Body of pancreas (tissue), 4 donors: ENCODE data around the gene EIF4H. TPM values are rescaled to one million over a fixed set of nuclear protein-coding genes. Genes with fewer than 3 reads are reported as not detected.
A peak's percentile ranks its signal among the peaks of the same experiment; 100 is the strongest.

Source experiments
- ATAC-seq: fragments of 150-250 bp; one replicate; pipeline ENCODE4 v1.9.1; 2016
- DNase-seq, 4 donors: peaks; one replicate each; pipeline ENCODE4 v3.0.0-alpha.2; 2019
- H3K27ac ChIP-seq, 4 donors: fragments of 200-600 bp; sonication (generic); 1 replicate in 3 of 4; 2 replicates in 1 of 4; pipeline versions ENCODE4 v1.5.1 to v1.6.1; 2016 to 2019; ENCODE audit warnings: mild to moderate bottlenecking in 1 of 4, mixed read lengths in 1 of 4, moderate library complexity in 1 of 4
- H3K27me3 ChIP-seq, 2 donors: fragments of 200-600 bp; sonication (generic); one replicate each; pipeline ENCODE4 v1.6.0; 2016; ENCODE audit warnings: mild to moderate bottlenecking in 1 of 2
- H3K36me3 ChIP-seq, 2 donors: fragments of 200-600 bp; sonication (generic); replicated peaks in 1 of 2; 2 replicates each; pipeline ENCODE4 v1.5.1; 2016; ENCODE audit warnings: low read depth in 2 of 2; ENCODE audit not compliant: insufficient read depth in 1 of 2
- H3K4me1 ChIP-seq: fragments of 200-600 bp; sonication (generic); one replicate; pipeline ENCODE4 v1.6.0; 2016
- H3K4me3 ChIP-seq, 2 donors: fragments of 200-600 bp; sonication (generic); 1 replicate in 1 of 2; 2 replicates in 1 of 2; pipeline ENCODE4 v1.5.1; 2016 to 2019
- H3K9me3 ChIP-seq, 3 donors: fragments of 200-600 bp; sonication (generic); 1 replicate in 2 of 3; 2 replicates in 1 of 3; pipeline ENCODE4 v1.5.1; 2016
- POLR2A ChIP-seq, 3 donors: fragments of 450-650 bp; IDR thresholded peaks; one replicate each; pipeline ENCODE4 v1.6.1; 2016; ENCODE audit warnings: antibody characterized with exemption in 3 of 3, mild to moderate bottlenecking in 2 of 3
- WGBS, 2 donors: methylation state at CpG; one replicate each; pipeline ENCODE4 v1.1.5; 2017; 5-methylcytosine and 5-hydroxymethylcytosine counted together
- intact Hi-C: fragments of 100-400 bp; cut with DNase I; formaldehyde crosslinking; loops from one replicate; pipeline ENCODE4 v1.15.1; 2023
- total RNA-seq, 2 donors: library from RNA; depleted of rRNA; stranded (reverse); fragments of >200 nt; gene quantifications; one replicate each; pipeline ENCODE4 v1.1.0, GENCODE V29; 2016
- TF ChIP-seq, protein P1 (sequence below), 7 experiments: fragments of 450-650 bp in 4 of 7; fragments of 200-600 bp in 3 of 7; sonication (generic) in 3 of 7; IDR thresholded peaks; one replicate each; pipeline ENCODE4 v1.5.1; 2016 to 2019; ENCODE audit warnings: antibody characterized with exemption in 7 of 7

Gene EIF4H
- 100 to 1,000 TPM; 107 to 163 TPM for total RNA-seq

DNA sequence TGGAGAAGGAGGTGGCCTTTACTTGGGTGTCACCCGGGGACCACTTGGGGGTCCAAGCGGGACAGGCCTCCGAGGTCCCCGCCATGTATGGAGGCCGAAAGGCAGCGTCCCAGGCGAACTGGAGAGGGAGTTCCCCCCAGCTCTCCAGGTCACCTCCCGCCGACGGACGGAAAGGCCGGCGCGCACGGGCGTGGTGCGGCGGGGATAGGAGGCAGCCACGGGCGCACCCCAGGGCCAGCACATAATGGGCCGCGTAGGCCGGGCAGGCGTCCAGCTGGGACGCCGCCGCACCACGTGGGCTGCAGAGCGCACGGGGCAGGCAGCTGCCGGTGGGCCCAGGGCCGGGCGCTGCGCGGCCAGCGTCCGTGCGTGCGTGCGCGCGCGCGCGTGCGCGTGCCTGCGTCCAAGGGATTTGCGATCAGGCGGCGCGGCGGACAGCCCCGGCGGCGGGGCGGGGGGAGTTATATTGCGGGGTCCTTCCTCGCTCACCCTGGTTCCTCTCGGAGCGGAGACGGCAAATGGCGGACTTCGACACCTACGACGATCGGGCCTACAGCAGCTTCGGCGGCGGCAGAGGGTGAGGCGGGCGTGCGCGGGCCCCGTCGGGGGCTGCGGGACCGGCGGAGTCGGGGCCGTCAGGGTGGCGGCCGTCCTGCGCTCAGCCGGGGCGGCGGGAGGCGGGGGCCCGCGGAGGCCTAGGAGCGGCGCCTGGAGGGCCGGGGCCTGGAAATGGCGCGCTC, at the start of gene EIF4H:
Gene EIF4H (plus strand): TSS at position 491 of the 740 bp plus-strand sequence. CDS start 28 bp downstream, at position 519.
- Histone ChIP-seq H3K4me1 (peaks cover 56% of the 10 kb centered on the region), H3K4me3 (peak within 1 kb of the TSS; percentile 86 to 95), H3K27ac (peak within 1 kb of the TSS; percentile 86 to 98 (median 96)), H3K27me3 (no peaks in the 10 kb centered on the region), H3K9me3 (no peaks in the 10 kb centered on the region), H3K36me3 (no peaks in the 10 kb centered on the region)
- WGBS, 2 donors, result 0% methylated on average over 86 of the region's 95 CpGs; no CpG with 5 or more reads in 1 of the 2 donors
- TF ChIP-seq, protein P1, sequence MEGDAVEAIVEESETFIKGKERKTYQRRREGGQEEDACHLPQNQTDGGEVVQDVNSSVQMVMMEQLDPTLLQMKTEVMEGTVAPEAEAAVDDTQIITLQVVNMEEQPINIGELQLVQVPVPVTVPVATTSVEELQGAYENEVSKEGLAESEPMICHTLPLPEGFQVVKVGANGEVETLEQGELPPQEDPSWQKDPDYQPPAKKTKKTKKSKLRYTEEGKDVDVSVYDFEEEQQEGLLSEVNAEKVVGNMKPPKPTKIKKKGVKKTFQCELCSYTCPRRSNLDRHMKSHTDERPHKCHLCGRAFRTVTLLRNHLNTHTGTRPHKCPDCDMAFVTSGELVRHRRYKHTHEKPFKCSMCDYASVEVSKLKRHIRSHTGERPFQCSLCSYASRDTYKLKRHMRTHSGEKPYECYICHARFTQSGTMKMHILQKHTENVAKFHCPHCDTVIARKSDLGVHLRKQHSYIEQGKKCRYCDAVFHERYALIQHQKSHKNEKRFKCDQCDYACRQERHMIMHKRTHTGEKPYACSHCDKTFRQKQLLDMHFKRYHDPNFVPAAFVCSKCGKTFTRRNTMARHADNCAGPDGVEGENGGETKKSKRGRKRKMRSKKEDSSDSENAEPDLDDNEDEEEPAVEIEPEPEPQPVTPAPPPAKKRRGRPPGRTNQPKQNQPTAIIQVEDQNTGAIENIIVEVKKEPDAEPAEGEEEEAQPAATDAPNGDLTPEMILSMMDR (IDR thresholded peaks at IDR 0.05), result no peak
- peak; percentile 83 to 89 (median 87) for TF ChIP-seq POLR2A (IDR thresholded peaks at IDR 0.05)
- peak; percentile 98 for DNase-seq
- intact Hi-C loops, result no loop called here
- ATAC-seq, result peak; percentile 93

DNA sequence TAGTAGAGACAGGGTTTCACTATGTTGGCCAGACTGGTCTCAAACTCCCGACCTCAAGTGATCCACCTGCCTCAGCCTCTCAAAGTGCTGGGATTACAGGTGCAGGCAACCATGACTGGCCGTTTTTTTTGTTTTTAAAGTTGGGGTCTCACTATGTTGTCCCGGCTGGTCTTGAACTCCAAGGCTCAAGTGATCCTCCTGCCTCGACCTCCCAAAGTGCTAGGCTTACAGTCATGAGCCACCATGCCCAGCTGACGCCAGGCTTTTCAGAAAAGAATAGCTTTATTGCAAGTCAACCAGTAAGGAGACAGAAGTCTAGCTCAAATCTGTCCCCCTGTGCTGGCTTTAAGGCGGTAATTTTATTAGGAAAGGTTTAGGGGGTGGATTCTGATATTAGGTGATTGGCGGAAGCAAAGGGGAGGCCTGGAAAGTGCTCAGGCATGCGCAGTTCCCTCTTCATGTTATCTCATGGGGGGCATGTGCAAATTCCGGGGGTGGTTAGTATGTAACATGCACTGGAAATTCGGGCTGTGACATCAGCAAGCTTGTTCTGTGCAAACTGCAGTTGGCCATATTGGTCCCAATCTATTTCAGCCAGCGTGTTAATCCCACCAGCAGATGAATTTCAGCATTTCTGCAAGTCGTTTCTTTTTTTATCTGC, 47.8 kb upstream of the EIF4H start:
- no peak overlapping the region for H3K4me3 ChIP-seq
- H3K4me1 ChIP-seq, result no peaks in the 10 kb centered on the region
- H3K9me3 ChIP-seq, result no peaks in the 10 kb centered on the region
- ATAC-seq (no peak), DNase-seq (no peak)
- no peaks in the 10 kb centered on the region for H3K27me3 ChIP-seq
- H3K36me3 ChIP-seq, result no peaks in the 10 kb centered on the region
- intact Hi-C loops, result no loop called here
- H3K27ac ChIP-seq, result no peak overlapping the region
- TF ChIP-seq, protein P1 (IDR thresholded peaks at IDR 0.05), result no peak
- TF ChIP-seq POLR2A (IDR thresholded peaks at IDR 0.05), result no peak
- 71 to 79% methylated on average over 12 of the region's 12 CpGs for WGBS, 2 donors

DNA sequence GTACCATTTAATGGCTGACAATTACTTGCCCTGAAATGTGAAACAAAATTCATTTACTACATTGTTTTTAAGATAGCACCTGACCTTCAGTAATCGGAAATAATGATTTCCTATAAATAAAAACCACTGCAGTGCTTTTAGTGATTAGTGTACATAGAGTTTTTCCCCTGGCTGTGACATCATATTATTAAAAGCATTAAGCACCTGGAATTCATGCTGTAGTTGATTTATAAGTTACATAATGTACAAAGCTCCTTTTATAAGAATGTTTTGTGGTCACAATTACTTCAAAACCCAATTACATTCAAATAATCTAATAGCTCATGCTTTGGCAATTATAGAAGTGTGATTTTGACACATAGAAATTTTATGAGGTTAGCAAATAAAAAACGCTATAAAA, 44.3 kb upstream of the EIF4H start:
- intact Hi-C loops, result no loop called here
- no peak for DNase-seq
- no peak overlapping the region for H3K27ac ChIP-seq

DNA sequence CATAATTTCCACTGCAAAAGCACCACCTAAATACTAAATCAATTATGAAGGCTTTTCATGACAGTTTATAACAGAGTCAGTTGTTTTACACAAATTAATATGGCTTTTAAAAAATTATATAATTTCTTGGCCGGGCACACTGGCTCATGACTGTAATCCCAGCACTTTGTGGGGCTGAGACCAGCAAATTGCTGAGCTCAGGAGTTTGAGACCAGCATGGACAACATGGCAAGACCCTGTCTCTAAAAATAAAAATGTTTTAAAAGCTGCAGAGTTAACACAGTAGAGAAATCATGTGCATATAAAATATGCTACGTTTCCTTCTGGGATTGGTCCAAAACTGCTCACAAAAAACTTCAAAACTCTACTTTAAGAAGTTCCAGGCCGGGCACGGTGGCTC, 43.6 kb upstream of the EIF4H start:
- intact Hi-C loops, result no loop called here
- no peaks in the 10 kb centered on the region for H3K4me1 ChIP-seq
- TF ChIP-seq, protein P1 (IDR thresholded peaks at IDR 0.05), result no peak
- TF ChIP-seq POLR2A (IDR thresholded peaks at IDR 0.05), result no peak
- no peaks in the 10 kb centered on the region for H3K9me3 ChIP-seq
- H3K27me3 ChIP-seq, result no peaks in the 10 kb centered on the region
- DNase-seq (no peak), ATAC-seq (no peak)
- H3K36me3 ChIP-seq, result no peaks in the 10 kb centered on the region
- no peak overlapping the region for H3K27ac ChIP-seq
- 66 to 90% methylated on average over 4 of the region's 4 CpGs for WGBS, 2 donors
- H3K4me3 ChIP-seq, result no peak overlapping the region

More for the DNA sequence above, 44.3 kb upstream of the EIF4H start:
- H3K4me3 ChIP-seq, result no peak overlapping the region
- 31 to 33% methylated on average over 2 of the region's 2 CpGs for WGBS, 2 donors
- TF ChIP-seq POLR2A (IDR thresholded peaks at IDR 0.05), result no peak
- TF ChIP-seq, protein P1 (IDR thresholded peaks at IDR 0.05), result no peak
- H3K36me3 ChIP-seq, result no peaks in the 10 kb centered on the region
- H3K9me3 ChIP-seq, result no peaks in the 10 kb centered on the region
- H3K27me3 ChIP-seq, result no peaks in the 10 kb centered on the region
- ATAC-seq, result no peak
- no peaks in the 10 kb centered on the region for H3K4me1 ChIP-seq
